Measurements from ENCODE around the gene PNP.

DNA sequence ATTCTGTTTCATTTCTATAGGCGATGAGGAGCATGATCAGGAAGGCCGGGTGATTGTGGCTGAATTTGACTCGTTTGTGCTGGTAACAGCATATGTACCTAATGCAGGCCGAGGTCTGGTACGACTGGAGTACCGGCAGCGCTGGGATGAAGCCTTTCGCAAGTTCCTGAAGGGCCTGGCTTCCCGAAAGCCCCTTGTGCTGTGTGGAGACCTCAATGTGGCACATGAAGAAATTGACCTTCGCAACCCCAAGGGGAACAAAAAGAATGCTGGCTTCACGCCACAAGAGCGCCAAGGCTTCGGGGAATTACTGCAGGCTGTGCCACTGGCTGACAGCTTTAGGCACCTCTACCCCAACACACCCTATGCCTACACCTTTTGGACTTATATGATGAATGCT, 12.2 kb upstream of the PNP start:
- TF ChIP-seq, protein P1, sequence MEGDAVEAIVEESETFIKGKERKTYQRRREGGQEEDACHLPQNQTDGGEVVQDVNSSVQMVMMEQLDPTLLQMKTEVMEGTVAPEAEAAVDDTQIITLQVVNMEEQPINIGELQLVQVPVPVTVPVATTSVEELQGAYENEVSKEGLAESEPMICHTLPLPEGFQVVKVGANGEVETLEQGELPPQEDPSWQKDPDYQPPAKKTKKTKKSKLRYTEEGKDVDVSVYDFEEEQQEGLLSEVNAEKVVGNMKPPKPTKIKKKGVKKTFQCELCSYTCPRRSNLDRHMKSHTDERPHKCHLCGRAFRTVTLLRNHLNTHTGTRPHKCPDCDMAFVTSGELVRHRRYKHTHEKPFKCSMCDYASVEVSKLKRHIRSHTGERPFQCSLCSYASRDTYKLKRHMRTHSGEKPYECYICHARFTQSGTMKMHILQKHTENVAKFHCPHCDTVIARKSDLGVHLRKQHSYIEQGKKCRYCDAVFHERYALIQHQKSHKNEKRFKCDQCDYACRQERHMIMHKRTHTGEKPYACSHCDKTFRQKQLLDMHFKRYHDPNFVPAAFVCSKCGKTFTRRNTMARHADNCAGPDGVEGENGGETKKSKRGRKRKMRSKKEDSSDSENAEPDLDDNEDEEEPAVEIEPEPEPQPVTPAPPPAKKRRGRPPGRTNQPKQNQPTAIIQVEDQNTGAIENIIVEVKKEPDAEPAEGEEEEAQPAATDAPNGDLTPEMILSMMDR (IDR thresholded peaks at IDR 0.05; ENCODE audit: low read length), result no peak
- TF ChIP-seq EZH2phosphoT487 (IDR thresholded peaks at IDR 0.05; ENCODE audit: low read length) (no peak), EZH2 (optimal IDR thresholded peaks at IDR 0.05; ENCODE audit: low read depth, low read length) (no peak)

Measured in MM.1S (cell line).